Vein endothelial cell (primary cell): Measurements from ENCODE around the gene ARMC12. TPM values are rescaled to one million over a fixed set of nuclear protein-coding genes. Genes with fewer than 3 reads are reported as not detected.

ENCODE experiments used
- total RNA-seq: library from RNA; depleted of rRNA; stranded (reverse); fragments of >200 nt; gene quantifications from 2 replicates; pipeline ENCODE4 v1.2.3, GENCODE V29; 2012

The ARMC12 gene, protein sequence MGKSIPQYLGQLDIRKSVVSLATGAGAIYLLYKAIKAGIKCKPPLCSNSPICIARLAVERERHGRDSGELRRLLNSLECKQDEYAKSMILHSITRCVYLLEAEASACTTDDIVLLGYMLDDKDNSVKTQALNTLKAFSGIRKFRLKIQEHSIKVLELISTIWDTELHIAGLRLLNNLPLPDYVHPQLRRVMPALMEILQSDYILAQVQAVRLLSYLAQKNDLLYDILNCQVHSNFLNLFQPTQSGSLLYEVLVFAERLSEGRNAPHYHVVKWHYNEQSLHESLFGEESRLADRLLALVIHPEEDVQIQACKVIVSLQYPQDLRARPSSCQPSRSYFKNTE
- 0.19 TPM in 1 of 2 replicates, not detected in the other for total RNA-seq

GRCh38 chr6:35736982-35737412 is at the start of gene ARMC12:
TSS of gene ARMC12 (plus strand) at chr6:35737032. CDS start at chr6:35737109, 77 bp downstream.

GRCh38 chr6:35688605-35689322 is 48.1 kb upstream of the ARMC12 start, which contains the start of gene FKBP5:
TSS of gene FKBP5 (minus strand) at chr6:35688915. CDS start at chr6:35642824, 46,091 bp downstream.

DNA sequence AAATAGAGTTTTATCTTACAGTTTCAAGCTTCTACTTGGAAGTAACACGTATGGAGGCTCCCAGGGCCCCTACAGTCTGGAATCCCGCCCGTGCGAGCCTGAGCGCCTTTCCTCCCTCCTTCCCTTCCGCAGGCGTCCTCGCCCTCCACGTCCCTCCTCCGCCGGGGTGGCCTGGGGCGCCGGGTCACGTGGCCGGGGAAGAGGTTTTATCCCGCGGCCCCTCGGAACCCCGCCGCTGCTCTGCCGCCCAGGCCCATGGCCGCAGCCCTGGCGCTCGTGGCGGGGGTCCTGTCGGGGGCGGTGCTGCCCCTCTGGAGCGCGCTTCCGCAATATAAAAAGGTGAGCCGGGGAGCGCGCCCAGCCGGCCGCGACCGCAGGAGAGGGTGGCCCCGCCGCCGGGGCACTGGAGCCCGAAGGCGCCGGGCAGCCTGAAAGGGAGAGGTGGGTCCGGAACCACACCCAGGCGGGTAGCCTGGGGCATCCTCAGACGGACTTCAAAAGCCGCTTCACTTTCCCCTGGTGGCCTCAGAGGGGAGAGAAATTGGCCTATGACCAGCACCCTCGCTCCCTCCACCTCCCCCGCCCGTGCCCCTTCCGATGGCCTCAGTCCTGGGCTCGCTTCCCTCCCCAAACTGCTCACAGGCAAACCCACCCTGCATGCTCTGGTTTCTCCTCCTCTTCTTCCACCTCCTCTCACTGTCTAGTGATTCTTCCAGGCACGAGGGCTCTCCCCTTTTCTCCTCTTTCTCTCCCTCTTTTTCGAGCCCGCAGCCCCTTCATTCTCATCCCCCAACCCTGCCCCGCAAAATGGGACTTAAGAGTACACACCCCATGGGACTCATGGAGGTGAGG is 39.8 kb downstream of the ARMC12 start, which contains the start of gene CLPSL2:
Gene CLPSL2 (plus strand): TSS at position 235 of the 852 bp plus-strand sequence. CDS start 21 bp downstream, at position 256.

GRCh38 chr6:35780719-35781118 is 43.9 kb downstream of the ARMC12 start, which contains the start of gene CLPSL1:
TSS of gene CLPSL1 (plus strand) at chr6:35781019. CDS start at chr6:35781111, 92 bp downstream.

Other genes starting within 250 kb of the ARMC12 start
- 0.19 and 0.33 TPM in 2 replicates for gene TEAD3, start 240.0 kb upstream of the ARMC12 start, total RNA-seq
- gene TULP1, start 224.1 kb upstream of the ARMC12 start, total RNA-seq, result not detected in 2 replicates
- 18.9 and 21.0 TPM in 2 replicates for gene FKBP5, start 48.1 kb upstream of the ARMC12 start, total RNA-seq
- not detected in 2 replicates for gene CLPSL2, start 39.6 kb downstream of the ARMC12 start, total RNA-seq
- not detected in 2 replicates for gene CLPSL1, start 44.0 kb downstream of the ARMC12 start, total RNA-seq
- gene CLPS, start 60.3 kb downstream of the ARMC12 start, total RNA-seq, result not detected in 2 replicates
- not detected in 2 replicates for gene LHFPL5, start 68.3 kb downstream of the ARMC12 start, total RNA-seq
- 88.2 and 88.4 TPM in 2 replicates for gene SRPK1, start 184.1 kb downstream of the ARMC12 start, total RNA-seq